Thyroid gland (tissue), 4 donors: ENCODE results near the gene UBTF.

ENCODE experiments used
- POLR2A ChIP-seq, 2 donors: fragments of 450-650 bp; IDR thresholded peaks; one replicate each; pipeline ENCODE4 v1.6.1; 2017; ENCODE audit warnings: antibody characterized with exemption in 2 of 2, mild to moderate bottlenecking in 2 of 2, moderate library complexity in 1 of 2
- TF ChIP-seq, protein P1 (sequence below), 6 experiments: fragments of 200-600 bp in 3 of 6; fragments of 450-650 bp in 3 of 6; sonication (generic) in 3 of 6; IDR thresholded peaks; one replicate each; pipeline ENCODE4 v1.5.1; 2016 to 2019; ENCODE audit warnings: antibody characterized with exemption in 6 of 6, mild to moderate bottlenecking in 2 of 6, inconsistent platforms in 1 of 6, moderate library complexity in 1 of 6

DNA sequence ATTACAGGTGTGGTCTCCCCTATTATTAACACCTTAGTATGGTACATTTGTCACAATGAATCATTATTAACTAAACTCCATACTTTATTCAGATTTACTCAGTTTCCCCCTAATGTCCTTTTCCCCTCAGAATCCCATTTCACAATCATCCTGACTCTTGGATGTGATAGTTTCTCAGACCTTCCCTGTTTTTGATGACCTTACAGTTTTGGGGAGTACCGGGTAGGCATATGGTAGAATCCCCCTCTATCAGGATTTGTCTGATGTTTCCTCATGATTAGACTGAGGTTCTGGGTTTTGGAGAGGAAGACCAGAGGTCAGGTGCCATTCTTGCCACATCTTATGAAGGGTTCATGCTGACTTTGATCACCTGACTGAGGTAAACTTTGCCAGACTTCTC, 55.0 kb downstream of the UBTF start:
- TF ChIP-seq, protein P1, sequence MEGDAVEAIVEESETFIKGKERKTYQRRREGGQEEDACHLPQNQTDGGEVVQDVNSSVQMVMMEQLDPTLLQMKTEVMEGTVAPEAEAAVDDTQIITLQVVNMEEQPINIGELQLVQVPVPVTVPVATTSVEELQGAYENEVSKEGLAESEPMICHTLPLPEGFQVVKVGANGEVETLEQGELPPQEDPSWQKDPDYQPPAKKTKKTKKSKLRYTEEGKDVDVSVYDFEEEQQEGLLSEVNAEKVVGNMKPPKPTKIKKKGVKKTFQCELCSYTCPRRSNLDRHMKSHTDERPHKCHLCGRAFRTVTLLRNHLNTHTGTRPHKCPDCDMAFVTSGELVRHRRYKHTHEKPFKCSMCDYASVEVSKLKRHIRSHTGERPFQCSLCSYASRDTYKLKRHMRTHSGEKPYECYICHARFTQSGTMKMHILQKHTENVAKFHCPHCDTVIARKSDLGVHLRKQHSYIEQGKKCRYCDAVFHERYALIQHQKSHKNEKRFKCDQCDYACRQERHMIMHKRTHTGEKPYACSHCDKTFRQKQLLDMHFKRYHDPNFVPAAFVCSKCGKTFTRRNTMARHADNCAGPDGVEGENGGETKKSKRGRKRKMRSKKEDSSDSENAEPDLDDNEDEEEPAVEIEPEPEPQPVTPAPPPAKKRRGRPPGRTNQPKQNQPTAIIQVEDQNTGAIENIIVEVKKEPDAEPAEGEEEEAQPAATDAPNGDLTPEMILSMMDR (IDR thresholded peaks at IDR 0.05), result no peak
- TF ChIP-seq POLR2A (IDR thresholded peaks at IDR 0.05), result no peak
